GM12801 (cell line): Measurements from ENCODE around the gene LHFPL4.

Source experiments
- TF ChIP-seq, protein P1 (sequence below): IDR thresholded peaks from one replicate; pipeline ENCODE4 v1.5.1; 2011; ENCODE audit warnings: control low read depth; ENCODE audit not compliant: insufficient read length; ENCODE audit errors: extremely low read depth

The LHFPL4 gene

GRCh38 chr3:9514306-9514705, 39.3 kb downstream of the LHFPL4 start:
- TF ChIP-seq, protein P1, sequence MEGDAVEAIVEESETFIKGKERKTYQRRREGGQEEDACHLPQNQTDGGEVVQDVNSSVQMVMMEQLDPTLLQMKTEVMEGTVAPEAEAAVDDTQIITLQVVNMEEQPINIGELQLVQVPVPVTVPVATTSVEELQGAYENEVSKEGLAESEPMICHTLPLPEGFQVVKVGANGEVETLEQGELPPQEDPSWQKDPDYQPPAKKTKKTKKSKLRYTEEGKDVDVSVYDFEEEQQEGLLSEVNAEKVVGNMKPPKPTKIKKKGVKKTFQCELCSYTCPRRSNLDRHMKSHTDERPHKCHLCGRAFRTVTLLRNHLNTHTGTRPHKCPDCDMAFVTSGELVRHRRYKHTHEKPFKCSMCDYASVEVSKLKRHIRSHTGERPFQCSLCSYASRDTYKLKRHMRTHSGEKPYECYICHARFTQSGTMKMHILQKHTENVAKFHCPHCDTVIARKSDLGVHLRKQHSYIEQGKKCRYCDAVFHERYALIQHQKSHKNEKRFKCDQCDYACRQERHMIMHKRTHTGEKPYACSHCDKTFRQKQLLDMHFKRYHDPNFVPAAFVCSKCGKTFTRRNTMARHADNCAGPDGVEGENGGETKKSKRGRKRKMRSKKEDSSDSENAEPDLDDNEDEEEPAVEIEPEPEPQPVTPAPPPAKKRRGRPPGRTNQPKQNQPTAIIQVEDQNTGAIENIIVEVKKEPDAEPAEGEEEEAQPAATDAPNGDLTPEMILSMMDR = no peak

DNA sequence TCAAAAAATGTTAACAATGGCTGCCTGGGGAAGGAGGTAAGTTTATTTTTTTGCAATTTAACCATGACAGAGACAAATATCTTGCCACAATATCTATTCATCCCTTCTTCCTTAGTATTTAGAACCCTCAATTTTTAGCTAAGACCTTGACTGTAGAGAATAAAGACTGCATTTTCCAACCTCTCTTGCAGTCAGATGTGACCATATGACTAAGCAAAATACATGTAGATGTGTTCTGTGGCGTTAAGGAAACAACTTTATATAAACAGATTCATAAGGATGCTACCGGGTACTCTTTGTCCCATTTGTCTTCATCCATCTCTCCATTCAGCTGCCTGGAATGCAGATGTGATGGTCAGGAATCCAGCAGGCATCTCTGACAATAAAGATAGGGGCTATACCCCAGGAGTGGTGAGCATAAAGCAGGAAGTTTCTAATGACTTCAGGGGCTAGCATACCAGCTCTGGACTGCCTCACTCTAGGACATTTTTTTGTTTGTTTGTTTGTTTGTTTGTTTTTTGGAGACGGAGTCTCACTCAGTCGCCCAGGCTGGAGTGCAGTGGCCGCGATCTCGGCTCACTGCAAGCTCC, 41.1 kb downstream of the LHFPL4 start:
- TF ChIP-seq, protein P1 = no peak

GRCh38 chr3:9508781-9509180, 44.8 kb downstream of the LHFPL4 start:
- TF ChIP-seq, protein P1 = no peak

GRCh38 chr3:9507586-9508578, 45.7 kb downstream of the LHFPL4 start:
- TF ChIP-seq, protein P1 = no peak

DNA sequence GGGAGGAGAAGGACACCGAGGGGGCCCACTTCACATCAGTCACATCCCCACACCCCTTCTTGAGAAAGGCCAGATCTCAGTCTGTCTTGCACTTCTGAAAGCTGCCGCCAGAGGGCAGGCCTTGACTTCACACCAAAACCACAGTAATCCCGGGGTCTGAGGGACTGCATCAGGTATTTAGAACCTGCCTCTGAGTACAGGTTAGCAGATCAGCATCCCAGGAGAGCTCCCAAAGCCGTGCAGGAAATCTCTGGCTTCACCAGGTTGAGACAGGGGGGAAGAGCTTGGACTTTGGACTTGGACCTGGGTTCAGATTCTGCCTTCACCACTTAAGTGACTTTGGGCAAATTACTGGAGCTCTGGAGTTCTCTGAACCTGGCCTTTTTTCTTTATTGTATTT, 50.3 kb downstream of the LHFPL4 start:
- TF ChIP-seq, protein P1 = peak; percentile 25

DNA sequence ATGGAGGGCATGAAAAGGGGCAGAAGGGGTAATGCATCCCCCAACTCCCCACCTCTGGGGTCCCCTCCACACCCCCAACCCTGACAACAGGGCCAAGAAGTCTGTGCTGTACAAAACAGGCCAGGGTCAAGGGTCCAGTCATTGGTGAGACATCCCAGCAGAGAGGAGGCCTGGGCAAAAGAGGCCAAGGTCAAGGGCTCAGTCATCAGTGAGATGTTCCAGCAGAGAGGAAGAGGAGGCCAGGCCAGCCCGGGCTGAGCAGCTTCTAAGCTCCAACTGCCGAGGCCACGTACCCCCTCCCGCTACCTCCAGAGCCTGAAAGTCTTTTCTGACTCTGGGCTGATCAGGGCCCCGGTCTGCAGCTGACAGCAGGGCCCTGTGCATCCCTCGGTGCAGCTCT, 52.4 kb downstream of the LHFPL4 start:
- TF ChIP-seq, protein P1 = no peak
